GM12878 (cell line): ENCODE measurements around the gene RBMS3.

Experiments
- CBX3 ChIP-seq: fragments of 200-600 bp; sonication (generic); IDR thresholded peaks from 2 replicates; pipeline ENCODE4 v1.6.1; 2016; ENCODE audit warnings: low read depth, borderline replicate concordance
- ESRRA ChIP-seq: IDR thresholded peaks from 2 replicates; pipeline ENCODE4 v1.6.1; 2012; ENCODE audit warnings: mild to moderate bottlenecking, low read length, improper control_type of control experiment
- HCFC1 ChIP-seq: fragments of 150-350 bp; IDR thresholded peaks from 2 replicates; pipeline ENCODE4 v1.6.1; 2014; ENCODE audit warnings: low read length
- NR2C2 ChIP-seq: IDR thresholded peaks from 2 replicates; pipeline ENCODE4 v1.6.1; 2011; ENCODE audit warnings: borderline replicate concordance, low read depth; ENCODE audit not compliant: control insufficient read depth, insufficient read length
- PBX3 ChIP-seq: IDR thresholded peaks from 2 replicates; pipeline ENCODE4 v1.6.1; 2011; ENCODE audit warnings: mild to moderate bottlenecking, low read depth, low read length, moderate library complexity; ENCODE audit not compliant: insufficient replicate concordance
- POLR2A ChIP-seq: IDR thresholded peaks from 2 replicates; pipeline ENCODE4 v1.6.1; 2011; ENCODE audit warnings: low read depth, mild to moderate bottlenecking, low read length
- SIN3A ChIP-seq: IDR thresholded peaks from 2 replicates; pipeline ENCODE4 v1.6.1; 2012; ENCODE audit warnings: low read depth, low read length, improper control_type of control experiment
- SPI1 ChIP-seq: IDR thresholded peaks from 2 replicates; pipeline ENCODE4 v1.6.1; 2011; ENCODE audit warnings: low read depth, mild to moderate bottlenecking, low read length, moderate library complexity, borderline replicate concordance; ENCODE audit not compliant: insufficient read depth
- SRF ChIP-seq, 2 experiments: IDR thresholded peaks; 2 replicates each; pipeline ENCODE4 v1.6.1; 2011; ENCODE audit warnings: low read depth in 2 of 2, low read length in 2 of 2, mild to moderate bottlenecking in 1 of 2, moderate library complexity in 1 of 2
- ZNF24 ChIP-seq: fragments of 450-650 bp; IDR thresholded peaks from 2 replicates; pipeline ENCODE4 v1.6.1; 2017; ENCODE audit warnings: antibody characterized with exemption, mild to moderate bottlenecking
- ZSCAN29 ChIP-seq: fragments of 450-650 bp; IDR thresholded peaks from 2 replicates; pipeline ENCODE4 v1.6.1; 2017; ENCODE audit warnings: mild to moderate bottlenecking, moderate library complexity
- TF ChIP-seq, protein P1 (sequence below): IDR thresholded peaks from 2 replicates; pipeline ENCODE4 v1.6.1; 2012; ENCODE audit warnings: low read depth, low read length, improper control_type of control experiment
- TF ChIP-seq, protein P2 (sequence below): fragments of 450-650 bp; IDR thresholded peaks from 2 replicates; pipeline ENCODE4 v1.6.1; 2017; ENCODE audit warnings: mild to moderate bottlenecking, moderate library complexity
- TF ChIP-seq, protein P3 (sequence below), 3 experiments: IDR thresholded peaks in 2 of 3; conservative IDR thresholded peaks in 1 of 3; 2 replicates each; pipeline ENCODE4 v1.5.1; 2011; ENCODE audit warnings: low read depth in 3 of 3, low read length in 3 of 3, mild to moderate bottlenecking in 3 of 3, control low read depth in 2 of 3, moderate library complexity in 2 of 3, inconsistent platforms in 1 of 3, mixed read lengths in 1 of 3; ENCODE audit not compliant: control insufficient read depth in 2 of 3, insufficient read depth in 1 of 3; ENCODE audit errors: extremely low read depth in 1 of 3

DNA sequence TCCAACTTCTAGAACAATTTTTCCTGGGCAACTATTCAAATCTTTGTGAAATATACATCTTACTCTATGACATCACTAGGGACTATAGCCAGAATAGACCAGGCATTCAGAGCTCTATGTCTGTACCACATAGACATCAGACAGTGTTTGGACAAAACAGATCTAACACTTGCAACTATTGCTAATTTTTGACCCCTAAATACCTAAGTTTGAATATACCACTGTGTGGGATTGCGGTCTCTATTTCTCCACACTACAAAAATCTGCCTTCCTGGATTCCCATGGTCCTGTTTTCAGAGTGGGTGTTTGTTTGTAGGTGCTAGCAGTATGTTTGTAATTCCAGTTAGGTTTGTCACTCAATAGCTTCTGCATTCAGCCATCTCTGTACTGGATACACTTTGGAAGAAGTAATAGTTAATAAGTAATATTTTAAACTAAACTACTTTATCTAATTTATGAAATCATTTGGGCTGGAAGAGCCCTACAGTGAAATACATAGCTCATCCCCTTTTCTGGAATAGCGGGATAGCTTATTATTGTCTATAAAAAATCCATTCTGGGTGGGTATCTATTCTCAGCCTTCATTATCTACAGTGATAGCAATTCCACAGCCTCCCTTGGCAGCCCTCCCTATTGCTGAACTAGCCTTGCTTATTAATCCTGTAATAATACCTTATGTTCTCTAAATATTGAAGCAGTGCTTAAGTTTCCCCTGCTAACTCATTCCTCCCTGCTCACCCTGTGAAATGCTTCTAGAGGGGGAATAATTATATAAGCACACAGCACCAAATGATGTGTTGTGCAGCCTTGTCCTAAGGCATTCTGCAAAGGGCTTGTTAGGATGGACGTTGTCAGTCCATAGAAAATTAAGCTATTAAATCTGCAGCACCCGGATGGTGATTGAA is 49.4 kb downstream of the RBMS3 start:
- TF ChIP-seq SIN3A (no peak), ZSCAN29 (no peak), HCFC1 (no peak), POLR2A (no peak), SPI1 (no peak), PBX3 (no peak), SRF (IDR thresholded peaks at IDR 0.05; ENCODE audit: low read depth in 2 of 2, low read length in 2 of 2) (no peak), CBX3 (no peak), NR2C2 (no peak), ZNF24 (no peak), ESRRA (no peak)
- TF ChIP-seq, protein P1, sequence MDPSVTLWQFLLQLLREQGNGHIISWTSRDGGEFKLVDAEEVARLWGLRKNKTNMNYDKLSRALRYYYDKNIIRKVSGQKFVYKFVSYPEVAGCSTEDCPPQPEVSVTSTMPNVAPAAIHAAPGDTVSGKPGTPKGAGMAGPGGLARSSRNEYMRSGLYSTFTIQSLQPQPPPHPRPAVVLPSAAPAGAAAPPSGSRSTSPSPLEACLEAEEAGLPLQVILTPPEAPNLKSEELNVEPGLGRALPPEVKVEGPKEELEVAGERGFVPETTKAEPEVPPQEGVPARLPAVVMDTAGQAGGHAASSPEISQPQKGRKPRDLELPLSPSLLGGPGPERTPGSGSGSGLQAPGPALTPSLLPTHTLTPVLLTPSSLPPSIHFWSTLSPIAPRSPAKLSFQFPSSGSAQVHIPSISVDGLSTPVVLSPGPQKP, result no peak
- TF ChIP-seq, protein P2, sequence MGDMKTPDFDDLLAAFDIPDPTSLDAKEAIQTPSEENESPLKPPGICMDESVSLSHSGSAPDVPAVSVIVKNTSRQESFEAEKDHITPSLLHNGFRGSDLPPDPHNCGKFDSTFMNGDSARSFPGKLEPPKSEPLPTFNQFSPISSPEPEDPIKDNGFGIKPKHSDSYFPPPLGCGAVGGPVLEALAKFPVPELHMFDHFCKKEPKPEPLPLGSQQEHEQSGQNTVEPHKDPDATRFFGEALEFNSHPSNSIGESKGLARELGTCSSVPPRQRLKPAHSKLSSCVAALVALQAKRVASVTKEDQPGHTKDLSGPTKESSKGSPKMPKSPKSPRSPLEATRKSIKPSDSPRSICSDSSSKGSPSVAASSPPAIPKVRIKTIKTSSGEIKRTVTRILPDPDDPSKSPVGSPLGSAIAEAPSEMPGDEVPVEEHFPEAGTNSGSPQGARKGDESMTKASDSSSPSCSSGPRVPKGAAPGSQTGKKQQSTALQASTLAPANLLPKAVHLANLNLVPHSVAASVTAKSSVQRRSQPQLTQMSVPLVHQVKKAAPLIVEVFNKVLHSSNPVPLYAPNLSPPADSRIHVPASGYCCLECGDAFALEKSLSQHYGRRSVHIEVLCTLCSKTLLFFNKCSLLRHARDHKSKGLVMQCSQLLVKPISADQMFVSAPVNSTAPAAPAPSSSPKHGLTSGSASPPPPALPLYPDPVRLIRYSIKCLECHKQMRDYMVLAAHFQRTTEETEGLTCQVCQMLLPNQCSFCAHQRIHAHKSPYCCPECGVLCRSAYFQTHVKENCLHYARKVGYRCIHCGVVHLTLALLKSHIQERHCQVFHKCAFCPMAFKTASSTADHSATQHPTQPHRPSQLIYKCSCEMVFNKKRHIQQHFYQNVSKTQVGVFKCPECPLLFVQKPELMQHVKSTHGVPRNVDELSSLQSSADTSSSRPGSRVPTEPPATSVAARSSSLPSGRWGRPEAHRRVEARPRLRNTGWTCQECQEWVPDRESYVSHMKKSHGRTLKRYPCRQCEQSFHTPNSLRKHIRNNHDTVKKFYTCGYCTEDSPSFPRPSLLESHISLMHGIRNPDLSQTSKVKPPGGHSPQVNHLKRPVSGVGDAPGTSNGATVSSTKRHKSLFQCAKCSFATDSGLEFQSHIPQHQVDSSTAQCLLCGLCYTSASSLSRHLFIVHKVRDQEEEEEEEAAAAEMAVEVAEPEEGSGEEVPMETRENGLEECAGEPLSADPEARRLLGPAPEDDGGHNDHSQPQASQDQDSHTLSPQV, result no peak
- TF ChIP-seq, protein P3, sequence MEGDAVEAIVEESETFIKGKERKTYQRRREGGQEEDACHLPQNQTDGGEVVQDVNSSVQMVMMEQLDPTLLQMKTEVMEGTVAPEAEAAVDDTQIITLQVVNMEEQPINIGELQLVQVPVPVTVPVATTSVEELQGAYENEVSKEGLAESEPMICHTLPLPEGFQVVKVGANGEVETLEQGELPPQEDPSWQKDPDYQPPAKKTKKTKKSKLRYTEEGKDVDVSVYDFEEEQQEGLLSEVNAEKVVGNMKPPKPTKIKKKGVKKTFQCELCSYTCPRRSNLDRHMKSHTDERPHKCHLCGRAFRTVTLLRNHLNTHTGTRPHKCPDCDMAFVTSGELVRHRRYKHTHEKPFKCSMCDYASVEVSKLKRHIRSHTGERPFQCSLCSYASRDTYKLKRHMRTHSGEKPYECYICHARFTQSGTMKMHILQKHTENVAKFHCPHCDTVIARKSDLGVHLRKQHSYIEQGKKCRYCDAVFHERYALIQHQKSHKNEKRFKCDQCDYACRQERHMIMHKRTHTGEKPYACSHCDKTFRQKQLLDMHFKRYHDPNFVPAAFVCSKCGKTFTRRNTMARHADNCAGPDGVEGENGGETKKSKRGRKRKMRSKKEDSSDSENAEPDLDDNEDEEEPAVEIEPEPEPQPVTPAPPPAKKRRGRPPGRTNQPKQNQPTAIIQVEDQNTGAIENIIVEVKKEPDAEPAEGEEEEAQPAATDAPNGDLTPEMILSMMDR (IDR thresholded peaks at IDR 0.05 in 2 of 3, conservative IDR thresholded peaks at IDR 0.05 in 1 of 3; ENCODE audit: control insufficient read depth in 2 of 3, extremely low read depth in 1 of 3, insufficient read depth in 1 of 3, low read depth in 3 of 3, low read length in 3 of 3), result no peak
